Measurements from ENCODE around the gene MYO9A. TPM values are rescaled to one million over a fixed set of nuclear protein-coding genes. Genes with fewer than 3 reads are reported as not detected.

The MYO9A gene
- polyA plus RNA-seq, 1 experiment, result 13.1 TPM

- H3K4me3 ChIP-seq (ENCODE audit: low read depth, low read length), result no peak overlapping the region
- no peaks in the 10 kb centered on the region for H3K27me3 ChIP-seq (ENCODE audit: control insufficient read depth, insufficient read depth, low read length)
- no peak for DNase-seq (ENCODE audit: low read depth)
- H3K36me3 ChIP-seq (ENCODE audit: control insufficient read depth, insufficient read depth, low read length), result no peaks in the 10 kb centered on the region
- no peak for TF ChIP-seq CTCF (IDR thresholded peaks at IDR 0.05; ENCODE audit: insufficient read depth, low read depth, low read length)
- ChIA-PET POLR2A (no interaction called here), CTCF (no interaction called here)
Observed at GRCh38 chr15:72092691-72093090, 25.3 kb downstream of the MYO9A start.

DNA sequence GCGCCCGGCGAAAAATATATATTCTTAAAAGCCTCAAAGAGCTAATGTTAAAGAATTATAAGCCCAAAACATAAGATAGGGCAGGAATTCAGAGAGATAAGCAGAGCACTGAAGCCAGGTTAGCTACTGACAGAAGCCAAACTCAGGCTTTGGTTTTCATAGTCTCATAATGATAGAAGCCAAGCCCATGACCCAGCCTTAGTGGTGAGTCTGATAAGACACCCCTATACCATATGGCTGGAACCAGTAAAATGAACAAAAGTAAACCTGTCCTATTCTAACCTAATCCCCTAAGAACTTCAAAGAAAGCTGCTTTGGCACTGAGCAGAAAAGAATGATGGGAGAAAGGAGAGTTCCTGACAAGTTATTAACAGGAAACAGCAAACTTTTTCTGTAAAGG lies 25.9 kb downstream of the MYO9A start:
- H3K27me3 ChIP-seq (ENCODE audit: control insufficient read depth, insufficient read depth, low read length), result no peaks in the 10 kb centered on the region
- H3K4me3 ChIP-seq (ENCODE audit: low read depth, low read length), result no peak overlapping the region
- DNase-seq (ENCODE audit: low read depth), result no peak
- TF ChIP-seq CTCF (IDR thresholded peaks at IDR 0.05; ENCODE audit: insufficient read depth, low read depth, low read length), result no peak
- no peaks in the 10 kb centered on the region for H3K36me3 ChIP-seq (ENCODE audit: control insufficient read depth, insufficient read depth, low read length)
- CTCF ChIA-PET, result interaction anchor here (0.8 kb wide), 1 partner anchor 14 kb away, joined by 3 read pairs; no protein-coding TSS in a partner anchor
- POLR2A ChIA-PET, result no interaction called here

GRCh38 chr15:72086920-72087648 lies 30.9 kb downstream of the MYO9A start:
- ChIA-PET POLR2A (no interaction called here), CTCF (no interaction called here)
- Histone ChIP-seq H3K36me3 (ENCODE audit: control insufficient read depth, insufficient read depth, low read length) (no peaks in the 10 kb centered on the region), H3K4me3 (ENCODE audit: low read depth, low read length) (no peak overlapping the region), H3K27me3 (ENCODE audit: control insufficient read depth, insufficient read depth, low read length) (no peaks in the 10 kb centered on the region)
- no peak for DNase-seq (ENCODE audit: low read depth)
- no peak for TF ChIP-seq CTCF (IDR thresholded peaks at IDR 0.05; ENCODE audit: insufficient read depth, low read depth, low read length)

GRCh38 chr15:72086010-72086697 lies 31.8 kb downstream of the MYO9A start:
- POLR2A ChIA-PET, result no interaction called here

More at GRCh38 chr15:72086010-72086697, 31.8 kb downstream of the MYO9A start:
- no peak for DNase-seq (ENCODE audit: low read depth)
- TF ChIP-seq CTCF (IDR thresholded peaks at IDR 0.05; ENCODE audit: insufficient read depth, low read depth, low read length), result no peak
- CTCF ChIA-PET, result no interaction called here
- H3K27me3 ChIP-seq (ENCODE audit: control insufficient read depth, insufficient read depth, low read length), result no peaks in the 10 kb centered on the region
- H3K36me3 ChIP-seq (ENCODE audit: control insufficient read depth, insufficient read depth, low read length), result no peaks in the 10 kb centered on the region
- H3K4me3 ChIP-seq (ENCODE audit: low read depth, low read length), result no peak overlapping the region

Measured in BJ (cell line).